GM19468 (cell line): ENCODE measurements around the gene H2AZ2.
"Not testable (repeated sequence)": the region's sequence is repeated elsewhere in the genome, so short reads cannot be mapped to it uniquely, and the experiment has no call there.

Experiments used
- ATAC-seq: cut with Tn5 transposase; IDR thresholded peaks from one replicate; pipeline ENCODE4 v1.9.1; 2021; ENCODE audit warnings: mild to moderate bottlenecking, moderate library complexity, moderate number of reproducible peaks; ENCODE audit not compliant: unreplicated experiment; ENCODE audit errors: extremely low read depth

H2AZ2 gene

DNA sequence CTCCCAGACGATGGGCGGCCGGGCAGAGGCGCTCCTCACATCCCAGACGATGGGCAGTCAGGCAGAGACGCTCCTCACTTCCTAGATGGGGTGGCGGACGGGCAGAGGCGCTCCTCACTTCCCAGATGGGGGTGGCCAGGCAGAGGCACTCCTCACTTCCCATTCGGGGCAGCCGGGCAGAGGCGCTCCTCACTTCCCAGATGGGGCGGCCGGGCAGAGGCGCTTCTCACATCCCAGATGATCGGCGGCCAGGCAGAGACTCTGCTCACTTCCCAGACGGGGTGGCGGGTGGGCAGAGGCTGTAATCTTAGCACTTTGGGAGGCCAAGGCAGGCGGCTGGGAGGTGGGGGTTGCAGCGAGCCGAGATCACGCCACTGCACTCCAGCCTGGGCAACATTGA, 24.0 kb upstream of the H2AZ2 start:
- ATAC-seq = not testable (repeated sequence)

DNA sequence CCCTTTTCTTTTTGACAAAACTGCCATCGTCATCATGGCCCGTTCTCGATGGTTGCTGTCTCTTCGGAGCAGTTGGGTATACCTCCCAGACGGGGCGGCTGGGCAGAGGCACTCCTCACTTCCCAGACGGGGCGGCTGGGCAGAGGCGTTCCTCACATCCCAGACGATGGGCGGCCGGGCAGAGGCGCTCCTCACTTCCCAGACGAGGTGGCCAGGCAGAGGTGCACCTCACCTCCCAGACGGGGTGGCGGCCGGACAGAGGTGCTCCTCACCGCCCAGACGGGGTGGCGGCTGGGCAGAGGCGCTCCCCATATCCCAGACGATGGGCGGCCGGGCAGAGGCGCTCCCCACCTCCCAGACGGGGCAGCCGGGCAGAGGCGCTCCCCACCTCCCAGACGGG, 22.9 kb upstream of the H2AZ2 start:
- not testable (repeated sequence) for ATAC-seq

DNA sequence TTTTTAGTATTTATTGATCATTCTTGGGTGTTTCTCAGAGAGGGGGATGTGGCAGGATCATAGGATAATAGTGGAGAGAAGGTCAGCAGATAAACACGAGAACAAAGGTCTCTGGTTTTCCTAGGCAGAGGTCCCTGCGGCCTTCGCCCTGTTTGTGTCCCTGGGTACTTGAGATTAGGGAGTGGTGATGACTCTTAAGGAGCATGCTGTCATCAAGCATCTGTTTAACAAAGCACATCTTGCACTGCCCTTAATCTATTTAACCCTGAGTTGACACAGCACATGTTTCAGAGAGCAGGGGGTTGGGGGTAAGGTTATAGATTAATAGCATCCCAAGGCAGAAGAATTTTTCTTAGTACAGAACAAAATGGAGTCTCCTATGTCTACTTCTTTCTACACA, 22.4 kb upstream of the H2AZ2 start:
- not testable (repeated sequence) for ATAC-seq

DNA sequence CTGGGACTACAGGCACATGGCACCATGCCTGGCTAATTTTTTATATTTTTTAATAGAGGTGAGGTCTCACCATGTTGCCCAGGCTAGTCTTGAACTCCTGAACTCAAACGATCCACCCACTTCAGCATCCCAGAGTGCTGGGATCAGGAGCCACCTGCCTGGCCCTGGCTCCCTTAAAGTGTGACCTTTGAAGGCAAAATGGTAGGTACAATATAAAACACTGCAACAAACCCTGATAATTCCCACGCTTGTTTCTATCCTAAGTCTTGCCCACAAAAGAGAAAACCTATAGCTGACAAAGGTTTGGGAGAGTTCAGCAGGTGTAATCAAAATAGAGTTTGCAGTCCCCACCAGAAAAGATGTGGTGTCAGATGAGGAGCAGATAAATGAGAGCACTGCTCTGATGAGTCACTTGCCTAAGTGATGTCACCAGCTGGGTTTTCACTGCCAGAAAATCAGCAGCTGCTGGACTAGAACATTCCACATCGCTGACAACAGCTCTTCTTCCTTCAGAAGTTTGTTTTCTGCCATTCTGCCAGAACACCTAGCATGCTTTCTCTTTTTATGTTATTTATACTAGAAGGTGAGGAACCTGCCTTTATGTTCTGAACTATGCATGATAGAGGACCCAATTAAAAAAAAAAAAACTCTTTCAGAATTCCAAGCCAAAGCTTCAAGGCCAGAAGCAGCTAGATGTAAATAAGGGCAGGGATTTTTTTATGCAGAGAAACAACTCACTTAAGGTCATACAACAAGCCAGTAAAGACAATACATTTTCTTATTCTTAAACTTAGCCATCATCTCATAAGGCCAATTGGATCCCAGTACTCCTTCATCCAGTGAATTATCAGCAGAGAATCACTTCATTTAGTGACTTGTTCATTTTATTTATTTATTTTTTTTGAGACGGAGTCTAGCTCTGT, 19.4 kb upstream of the H2AZ2 start:
- ATAC-seq = no peak

DNA sequence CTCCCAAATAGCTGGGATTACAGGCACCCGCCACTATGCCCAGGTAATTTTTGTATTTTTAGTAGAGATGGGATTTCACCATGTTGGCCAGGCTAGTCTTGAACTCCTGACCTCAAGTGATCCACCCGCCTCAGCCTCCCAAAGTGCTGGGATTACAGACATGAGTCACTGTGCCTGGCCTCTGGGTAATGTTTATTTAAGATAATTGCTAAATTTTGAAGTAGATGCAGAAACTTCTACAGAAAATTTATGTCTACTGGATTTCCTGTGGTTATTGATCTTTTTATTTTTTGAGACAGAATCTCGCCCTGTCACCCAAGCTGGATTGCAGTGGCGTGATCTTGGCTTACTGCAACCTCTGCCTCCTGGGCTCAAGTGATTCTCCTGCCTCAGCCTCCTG, 14.1 kb upstream of the H2AZ2 start:
- not testable (repeated sequence) for ATAC-seq

DNA sequence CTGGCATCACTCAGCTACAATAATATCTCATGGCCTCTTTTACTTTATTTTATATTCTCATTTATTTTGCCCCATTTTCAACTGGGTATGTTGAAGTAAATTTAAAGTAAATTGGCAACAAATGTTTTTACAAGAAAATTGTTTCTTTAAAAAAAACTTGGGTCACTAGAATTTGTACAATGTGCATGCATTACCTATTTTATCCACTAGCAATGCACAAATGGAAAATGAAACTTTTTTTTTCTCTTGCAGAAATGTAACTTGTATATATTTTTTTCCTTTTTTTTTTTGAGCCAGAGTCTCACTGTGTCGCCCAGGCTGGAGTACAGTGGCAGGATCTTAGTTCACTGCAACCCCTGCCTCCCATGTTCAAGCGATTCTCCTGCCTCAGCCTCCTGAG, 10.3 kb upstream of the H2AZ2 start:
- ATAC-seq = no peak

DNA sequence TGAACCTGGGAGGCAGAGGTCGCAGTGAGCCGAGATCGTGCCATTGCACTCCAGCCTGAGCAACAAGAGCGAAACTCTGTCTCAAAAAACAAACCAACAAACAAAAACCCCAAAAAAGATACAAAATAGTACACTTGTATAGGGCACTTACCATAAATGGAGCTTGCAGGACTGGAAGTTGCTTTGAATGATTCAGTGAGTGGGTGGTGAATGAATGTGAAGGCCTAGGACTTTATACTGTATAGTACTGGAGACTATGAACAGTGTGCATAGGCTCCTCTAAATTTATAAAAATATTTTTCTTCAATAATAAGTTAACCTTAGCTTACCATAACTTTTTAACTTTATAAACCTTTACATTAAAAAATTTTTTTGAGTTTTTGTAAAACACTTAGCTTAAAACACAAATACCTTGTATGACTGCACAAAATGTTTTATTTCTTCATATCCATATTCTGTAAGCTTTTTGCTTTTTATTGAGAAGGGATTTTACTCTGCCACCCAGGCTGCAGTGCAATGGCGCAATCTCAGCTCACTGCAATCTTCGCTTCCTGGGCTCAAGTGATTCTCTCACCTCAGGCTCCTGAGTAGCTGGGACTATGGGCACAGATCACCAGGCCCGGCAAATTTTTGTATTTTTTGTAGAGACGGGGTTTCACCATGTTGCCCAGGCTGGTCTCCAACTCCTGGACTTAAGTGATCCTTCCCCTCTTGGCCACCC, 6.9 kb upstream of the H2AZ2 start:
- no peak for ATAC-seq

DNA sequence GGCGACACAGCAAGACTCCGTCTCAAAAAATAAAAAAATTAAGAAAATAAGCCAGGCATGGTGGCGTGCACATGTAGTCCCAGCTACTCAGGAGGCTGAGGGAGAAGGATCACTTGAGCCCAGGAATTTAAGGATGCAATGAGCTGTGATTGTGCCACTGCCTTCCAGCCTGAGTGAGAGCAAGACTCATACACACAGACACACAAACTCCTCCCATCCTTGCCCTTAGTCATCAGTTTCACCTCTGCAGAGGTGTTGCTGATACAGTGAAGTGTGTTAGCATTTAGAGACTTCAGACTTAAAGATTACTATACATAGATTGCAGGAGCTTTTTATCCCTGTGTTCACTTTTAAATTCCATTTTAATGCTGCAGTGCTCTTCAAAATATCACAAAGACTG, 5.5 kb upstream of the H2AZ2 start:
- ATAC-seq = no peak

DNA sequence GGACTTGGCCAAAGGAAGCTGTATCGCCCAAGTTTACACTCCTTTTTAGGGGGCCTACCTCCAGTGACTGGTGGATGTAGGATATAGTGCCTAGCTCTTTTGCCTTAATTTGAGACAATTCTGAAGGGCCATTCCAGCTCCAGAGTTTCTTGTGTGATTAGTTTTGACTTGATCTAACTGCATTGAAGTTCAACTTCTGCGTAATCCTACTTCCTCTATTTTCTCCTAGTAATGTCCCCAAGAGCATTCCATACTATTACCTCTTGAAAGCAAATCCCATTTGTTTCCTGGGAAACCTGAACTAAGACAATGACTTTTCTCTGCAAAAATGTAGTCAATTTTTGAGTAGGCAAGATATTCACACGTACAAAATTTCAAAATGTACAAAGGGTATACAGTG, 4.7 kb upstream of the H2AZ2 start:
- no peak for ATAC-seq

DNA sequence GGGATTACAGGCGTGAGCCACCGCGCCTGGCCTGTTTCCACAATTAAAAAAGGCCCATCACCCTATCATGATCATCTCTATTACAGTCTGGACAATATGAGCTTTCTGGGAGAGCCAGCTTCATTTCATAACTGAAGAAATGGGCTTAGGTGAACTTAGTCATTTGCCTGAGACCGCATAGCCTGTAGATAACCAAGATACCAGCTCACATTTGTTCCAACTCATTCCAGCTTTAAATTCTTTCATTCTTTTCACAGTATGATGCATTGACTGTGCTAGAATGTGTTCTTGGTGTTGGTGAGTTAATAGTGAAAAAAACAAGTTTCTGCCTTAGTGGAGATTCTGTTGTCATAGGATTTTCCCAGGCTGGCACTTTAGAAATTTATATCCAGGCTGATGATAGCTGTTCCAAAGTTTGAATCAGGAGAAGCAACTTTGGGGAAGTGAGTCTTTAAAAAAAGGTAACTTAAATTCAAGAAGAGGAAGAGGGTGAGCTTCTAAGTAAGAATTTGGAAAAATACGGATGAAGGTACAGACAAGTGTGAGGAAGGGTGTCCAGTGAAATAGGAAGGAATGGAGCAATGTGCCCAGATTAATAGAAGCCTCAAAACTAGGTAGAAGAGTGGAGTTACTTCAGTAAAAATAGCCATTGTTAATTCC, 2.1 kb upstream of the H2AZ2 start:
- ATAC-seq = no peak

DNA sequence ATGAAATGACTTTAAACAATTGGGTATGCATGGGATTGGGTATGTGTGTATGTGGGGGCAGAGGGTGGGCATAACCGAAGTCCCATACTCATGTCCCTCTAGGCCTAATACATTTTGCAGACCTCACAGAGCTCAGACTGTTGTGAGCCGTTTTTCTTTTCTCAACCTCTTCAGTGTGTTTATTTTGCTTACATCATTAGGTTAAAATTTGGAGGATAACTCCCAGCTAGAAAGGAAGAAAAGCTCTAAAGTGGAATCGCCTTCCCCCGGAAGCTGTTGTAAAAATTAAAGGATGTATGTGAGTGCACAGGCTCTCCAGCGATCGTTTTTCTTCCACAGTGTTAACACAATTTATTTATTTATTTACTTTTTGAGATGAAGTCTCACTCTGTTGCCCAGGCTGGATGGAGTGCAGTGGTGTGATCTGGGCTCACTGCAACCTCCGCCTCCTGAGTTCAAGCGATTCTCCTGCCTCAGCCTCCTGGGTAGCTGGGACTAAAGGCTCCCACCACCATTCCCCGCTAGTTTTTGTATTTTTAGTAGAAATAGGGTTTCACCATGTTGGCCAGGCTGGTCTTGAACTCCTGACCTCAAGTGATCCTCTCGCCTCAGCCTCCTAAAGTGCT, 1.5 kb upstream of the H2AZ2 start:
- no peak for ATAC-seq

DNA sequence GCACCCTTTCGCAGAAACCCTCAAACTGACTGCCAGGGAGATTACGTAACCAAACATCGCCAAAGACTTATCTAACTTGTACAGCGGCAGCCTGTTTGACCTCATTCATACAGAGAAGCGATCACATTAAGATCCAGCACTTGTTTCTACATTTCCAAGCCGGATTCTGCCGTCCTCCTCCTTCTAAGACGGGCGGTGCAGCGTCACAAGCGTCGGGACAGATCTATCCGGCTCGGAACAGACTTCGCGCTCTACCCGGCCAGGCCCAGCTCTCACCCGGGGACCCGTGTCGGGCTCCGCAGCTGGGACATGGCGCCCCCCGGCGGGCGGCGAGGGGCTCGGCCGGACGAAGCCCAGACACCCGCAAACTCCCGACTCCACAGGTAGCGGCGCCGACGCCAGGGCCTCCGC, 373 bp downstream of the H2AZ2 start:
- ATAC-seq = peak; percentile 28

DNA sequence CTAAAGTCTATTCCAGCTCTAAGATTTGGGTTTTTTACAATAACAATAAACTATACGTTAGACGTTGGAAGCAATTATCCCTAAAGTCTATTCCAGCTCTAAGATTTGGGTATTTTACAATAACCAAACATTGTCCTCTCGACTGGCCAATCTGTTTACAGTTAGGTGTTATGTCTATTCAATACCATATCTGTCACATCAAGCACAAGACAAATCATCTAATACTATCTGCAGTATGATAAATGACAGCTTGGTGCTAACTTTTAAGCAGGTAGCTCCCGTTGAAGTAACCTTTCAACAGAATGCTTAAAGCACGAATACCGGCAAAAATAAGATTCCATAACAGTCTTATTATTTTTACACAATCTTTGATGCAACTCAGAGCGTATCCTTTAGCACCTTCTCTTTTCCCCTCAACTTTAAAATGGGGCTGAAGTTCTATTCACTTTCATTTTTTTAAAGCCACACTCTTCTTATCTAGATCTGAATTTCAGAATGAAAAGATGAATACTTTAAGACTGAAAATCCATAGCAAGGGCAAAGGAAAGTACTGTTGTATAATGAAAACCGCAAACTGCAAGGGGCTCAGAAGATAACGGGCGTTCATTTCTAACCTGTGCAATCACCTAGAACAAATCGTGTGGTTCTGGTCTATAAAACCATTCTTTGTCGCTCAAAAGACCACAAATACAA, 925 bp downstream of the H2AZ2 start:
- ATAC-seq = no peak

DNA sequence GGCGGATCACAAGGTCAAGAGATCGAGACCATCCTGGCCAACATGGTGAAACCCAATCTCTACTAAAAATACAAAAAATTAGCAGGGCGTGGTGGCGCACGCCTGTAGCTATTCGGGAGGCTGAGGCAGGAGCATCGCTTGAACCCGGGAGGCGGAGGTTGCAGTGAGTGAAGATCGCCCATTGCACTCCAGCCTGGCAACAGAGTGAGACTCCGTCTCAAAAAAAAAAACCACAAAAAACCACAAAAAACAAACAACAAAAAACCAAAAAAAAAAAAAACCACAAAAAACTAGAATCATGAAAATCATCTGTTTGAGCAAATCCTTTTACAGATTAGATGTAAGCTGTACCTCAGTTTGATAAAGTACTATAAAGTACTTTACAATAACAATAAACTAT, 1.5 kb downstream of the H2AZ2 start:
- not testable (repeated sequence) for ATAC-seq

DNA sequence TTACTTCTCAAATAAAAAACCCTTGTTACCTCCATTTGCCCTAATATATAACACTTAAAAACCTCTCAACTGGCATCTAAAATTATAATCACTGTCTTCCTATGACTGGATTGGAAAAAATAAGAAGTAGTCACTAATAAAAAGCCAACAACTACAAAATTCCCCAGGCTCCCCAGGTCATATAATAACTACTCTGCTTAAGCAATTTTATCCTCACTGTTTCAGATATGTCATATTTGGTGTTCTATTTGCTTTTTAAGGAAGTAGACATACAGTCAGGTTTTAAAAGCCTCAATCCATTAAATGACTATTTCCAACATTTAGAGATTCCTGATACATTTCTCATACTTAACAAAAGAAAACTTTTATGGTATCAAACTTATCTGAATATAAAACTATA, 2.4 kb downstream of the H2AZ2 start:
- ATAC-seq = no peak

DNA sequence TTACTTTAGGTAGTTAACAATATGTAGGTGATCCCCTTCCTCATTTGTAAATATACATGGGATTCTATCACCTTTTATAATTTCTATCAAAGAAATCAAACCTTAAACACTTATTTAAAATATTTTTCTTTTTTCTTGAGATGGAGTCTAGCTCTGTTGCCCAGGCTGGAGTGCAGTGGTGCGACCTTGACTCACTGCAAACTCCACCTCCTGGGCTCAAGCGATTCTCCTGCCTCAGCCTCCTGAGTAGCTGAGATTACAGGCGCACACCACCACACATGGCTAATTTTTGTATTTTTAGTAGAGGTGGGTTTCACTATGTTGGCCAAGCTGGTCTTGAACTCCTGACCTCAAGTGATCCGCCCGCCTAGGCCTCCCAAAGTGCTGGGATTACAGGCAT, 4.4 kb downstream of the H2AZ2 start:
- ATAC-seq = not testable (repeated sequence)

DNA sequence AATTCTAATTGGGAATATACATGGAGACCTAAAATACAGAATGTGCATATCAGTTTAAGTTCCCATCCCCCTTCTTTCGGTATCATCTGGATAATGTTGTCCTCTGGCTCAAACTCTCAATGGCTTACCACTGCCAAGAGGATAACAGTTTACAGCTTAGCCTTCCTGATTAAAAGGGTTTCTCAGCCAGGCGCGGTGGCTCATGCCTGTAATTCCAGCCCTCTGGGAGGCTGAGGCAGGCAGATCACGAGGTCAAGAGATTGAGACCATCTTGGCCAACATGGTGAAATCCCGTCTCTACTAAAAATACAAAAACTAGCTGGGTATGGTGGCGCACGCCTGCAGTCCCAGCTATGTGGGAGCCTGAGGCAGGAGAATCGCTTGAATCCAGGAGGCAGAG, 5.2 kb downstream of the H2AZ2 start:
- not testable (repeated sequence) for ATAC-seq

DNA sequence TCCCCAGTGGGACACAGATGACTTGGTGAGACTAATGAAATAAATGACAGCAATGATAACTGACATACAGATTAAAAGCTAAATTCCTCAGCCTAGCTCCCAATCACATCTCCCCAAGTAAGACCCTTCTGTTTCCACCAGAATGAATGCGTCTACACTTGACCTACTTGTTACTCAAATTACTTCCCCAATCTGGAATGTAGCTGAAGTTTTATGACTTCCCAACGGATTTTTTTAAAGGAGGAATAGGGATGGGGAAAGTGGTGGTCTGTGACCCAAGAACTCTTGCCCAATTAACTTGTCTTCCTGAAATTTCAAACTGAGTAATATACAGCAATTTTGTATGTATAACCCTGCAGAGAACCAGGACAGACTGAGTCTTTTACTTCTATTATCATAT, 9.1 kb downstream of the H2AZ2 start:
- ATAC-seq = no peak

DNA sequence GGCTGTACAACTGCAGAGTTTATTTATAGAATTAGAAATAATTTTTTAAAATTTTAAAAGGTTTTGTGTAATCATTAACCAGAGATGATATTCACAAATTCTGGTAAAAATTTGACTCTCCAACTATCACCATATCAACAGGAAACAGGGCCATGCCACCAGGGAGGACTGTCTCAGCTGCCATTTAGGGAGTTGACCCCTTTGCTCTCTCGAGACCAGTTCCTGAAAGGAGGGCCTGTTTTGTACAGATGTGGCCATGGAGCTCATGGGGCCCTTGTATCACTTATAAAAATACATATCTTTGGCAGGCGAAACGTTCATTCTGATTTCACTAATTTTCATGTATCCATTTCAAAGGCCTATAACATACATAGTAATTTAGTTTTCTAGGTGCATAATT, 20.3 kb downstream of the H2AZ2 start:
- ATAC-seq = no peak
